Measurements from ENCODE around the gene GLDC.
"Not testable (repeated sequence)": the region's sequence is repeated elsewhere in the genome, so short reads cannot be mapped to it uniquely, and the experiment has no call there.

The GLDC gene

DNA sequence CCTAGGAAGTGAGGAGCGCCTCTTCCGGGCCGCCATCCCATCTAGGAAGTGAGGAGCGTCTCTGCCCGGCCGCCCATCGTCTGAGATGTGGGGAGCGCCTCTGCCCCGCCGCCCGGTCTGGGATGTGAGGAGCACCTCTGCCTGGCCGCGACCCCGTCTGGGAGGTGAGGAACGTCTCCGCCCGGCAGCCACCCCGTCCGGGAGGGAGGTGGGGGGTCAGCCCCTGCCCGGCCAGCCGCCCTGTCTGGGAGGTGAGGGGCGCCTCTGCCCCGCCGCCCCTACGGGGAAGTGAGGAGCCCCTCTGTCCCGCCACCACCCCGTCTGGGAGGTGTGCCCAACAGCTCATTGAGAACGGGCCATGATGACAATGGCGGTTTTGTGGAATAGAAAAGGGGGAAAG is 22.7 kb downstream of the GLDC start:
- DNase-seq (ENCODE audit: low read depth in 2 of 3, low spot score in 2 of 3), result not testable (repeated sequence)

GRCh38 chr9:6620796-6621195 is 24.7 kb downstream of the GLDC start:
- no peak for DNase-seq (ENCODE audit: low read depth in 2 of 3, low spot score in 2 of 3)

- DNase-seq (ENCODE audit: low read depth in 2 of 3, low spot score in 2 of 3), result no peak
Measured at GRCh38 chr9:6620353-6620752, 25.2 kb downstream of the GLDC start.

DNA sequence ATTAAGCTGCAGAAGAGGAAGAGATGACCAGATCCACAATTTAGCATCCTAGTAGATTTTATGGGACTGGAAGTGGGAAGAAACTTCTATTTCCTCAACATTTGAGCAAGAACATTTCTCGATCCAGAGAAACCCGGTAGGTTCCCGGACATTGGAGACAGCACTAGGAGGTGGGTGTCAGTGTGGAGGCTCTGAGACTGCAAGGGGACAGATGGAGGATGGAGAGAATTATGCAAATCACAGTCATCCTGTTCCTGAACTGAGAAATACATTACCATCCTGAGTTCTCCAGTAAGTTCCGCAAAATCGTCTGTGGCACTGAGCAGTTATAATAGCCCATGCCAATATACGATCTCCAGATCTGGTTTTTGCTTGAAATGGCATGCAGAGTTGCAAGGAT is 25.6 kb downstream of the GLDC start:
- no peak for DNase-seq (ENCODE audit: low read depth in 2 of 3, low spot score in 2 of 3)

DNA sequence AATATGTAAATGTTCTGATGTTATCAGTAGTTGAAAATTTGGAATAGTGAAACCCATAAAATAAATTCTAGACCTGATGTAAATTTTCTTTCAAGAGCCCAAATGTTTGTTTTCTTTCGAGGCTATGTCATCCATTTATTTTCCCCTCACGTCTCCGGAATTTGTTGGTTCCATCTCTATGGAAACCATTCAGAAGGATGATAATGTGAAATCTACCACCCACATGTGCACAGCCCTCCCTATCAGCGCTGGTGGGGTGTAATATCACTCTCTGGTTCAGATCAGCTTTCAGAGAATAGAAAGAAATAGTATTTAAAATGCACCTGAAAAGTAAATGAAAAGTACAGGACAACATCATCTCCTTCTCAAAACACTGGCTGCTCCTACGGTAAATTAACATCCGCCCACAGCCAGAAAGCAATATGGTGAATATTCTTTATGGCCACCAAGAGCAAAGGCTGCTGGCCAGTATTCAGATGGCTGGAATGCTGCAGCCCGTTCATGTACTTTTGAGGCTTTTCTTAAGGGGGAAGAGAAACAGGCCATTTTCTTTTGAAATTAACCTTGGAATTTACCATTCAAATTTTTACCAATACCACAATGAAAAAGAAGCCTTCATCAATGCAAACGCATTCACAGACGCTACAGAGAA is 28.5 kb downstream of the GLDC start:
- no peak for DNase-seq (ENCODE audit: low read depth in 2 of 3, low spot score in 2 of 3)

DNA sequence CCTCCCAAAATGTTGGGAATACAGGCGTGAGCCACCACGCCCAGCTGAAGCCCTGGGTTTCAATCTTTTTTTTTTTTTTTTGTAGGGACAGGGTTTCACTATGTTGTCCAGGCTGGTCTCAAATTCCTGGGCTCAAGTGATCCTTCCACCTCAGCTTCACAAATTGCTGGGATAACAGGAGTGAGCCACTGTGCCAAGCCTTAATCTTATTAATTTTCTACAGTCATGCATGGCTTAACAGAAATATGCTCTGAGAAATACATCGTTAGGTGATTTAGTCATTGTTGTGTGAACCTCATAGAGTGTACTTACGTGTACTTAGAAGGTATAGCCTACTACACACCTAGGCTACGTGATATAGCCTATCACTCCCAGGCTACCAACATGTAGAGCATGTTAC is 31.0 kb downstream of the GLDC start:
- DNase-seq (ENCODE audit: low read depth in 2 of 3, low spot score in 2 of 3), result no peak

GRCh38 chr9:6611865-6612264 is 33.7 kb downstream of the GLDC start:
- no peak for DNase-seq (ENCODE audit: low read depth in 2 of 3, low spot score in 2 of 3)

GRCh38 chr9:6610073-6610472 is 35.5 kb downstream of the GLDC start:
- DNase-seq (ENCODE audit: low read depth in 2 of 3, low spot score in 2 of 3), result no peak

DNA sequence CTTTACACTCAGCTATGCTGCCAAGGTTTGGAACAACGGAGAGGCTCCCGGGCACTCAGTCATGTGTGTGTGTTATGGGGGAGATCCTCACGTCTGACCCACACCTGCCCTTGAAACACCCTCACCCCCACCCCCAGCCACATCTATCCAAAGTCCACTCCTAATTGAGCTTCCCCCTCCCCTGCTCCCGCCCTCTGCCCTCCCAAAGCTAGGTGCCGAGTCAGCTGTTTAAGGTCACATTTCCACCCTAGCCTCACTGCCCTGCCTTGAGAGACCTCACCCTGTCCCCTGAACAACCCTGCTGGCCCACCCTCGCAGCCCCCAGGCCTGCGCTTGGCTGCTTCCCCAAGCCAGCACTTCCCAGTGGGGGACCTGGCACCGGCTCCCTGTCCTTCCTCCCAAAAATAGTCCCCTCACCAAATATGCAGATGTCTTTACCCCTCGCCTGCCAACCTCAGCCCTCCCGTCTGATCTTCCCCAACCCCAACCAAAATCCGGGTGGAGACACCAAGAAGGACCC is 36.0 kb downstream of the GLDC start:
- no peak for DNase-seq (ENCODE audit: low read depth in 2 of 3, low spot score in 2 of 3)

- DNase-seq (ENCODE audit: low read depth in 2 of 3, low spot score in 2 of 3), result no peak
Measured at GRCh38 chr9:6605202-6605601, 40.3 kb downstream of the GLDC start.

- DNase-seq (ENCODE audit: low read depth in 2 of 3, low spot score in 2 of 3), result no peak
Measured at GRCh38 chr9:6600426-6600825, 45.1 kb downstream of the GLDC start.

DNA sequence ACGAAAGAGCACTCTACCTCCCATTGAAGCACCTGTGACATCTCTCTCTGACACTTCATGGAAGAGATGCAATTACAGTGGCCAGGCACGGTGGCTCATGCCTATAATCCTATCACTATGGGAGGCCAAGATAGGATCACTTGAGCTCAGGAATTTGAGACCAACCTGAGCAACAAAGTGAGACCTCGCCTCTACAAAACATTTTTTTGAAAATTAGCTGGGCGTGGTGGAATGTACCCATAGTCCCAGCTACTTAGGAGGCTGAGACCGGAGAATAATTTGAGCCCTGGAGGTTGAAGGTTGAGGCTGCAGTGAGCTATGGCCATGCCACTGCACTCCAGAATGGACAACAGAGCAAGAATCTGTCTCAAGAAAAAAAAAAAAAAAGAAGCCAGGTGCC is 45.5 kb downstream of the GLDC start:
- no peak for DNase-seq (ENCODE audit: low read depth in 2 of 3, low spot score in 2 of 3)

DNA sequence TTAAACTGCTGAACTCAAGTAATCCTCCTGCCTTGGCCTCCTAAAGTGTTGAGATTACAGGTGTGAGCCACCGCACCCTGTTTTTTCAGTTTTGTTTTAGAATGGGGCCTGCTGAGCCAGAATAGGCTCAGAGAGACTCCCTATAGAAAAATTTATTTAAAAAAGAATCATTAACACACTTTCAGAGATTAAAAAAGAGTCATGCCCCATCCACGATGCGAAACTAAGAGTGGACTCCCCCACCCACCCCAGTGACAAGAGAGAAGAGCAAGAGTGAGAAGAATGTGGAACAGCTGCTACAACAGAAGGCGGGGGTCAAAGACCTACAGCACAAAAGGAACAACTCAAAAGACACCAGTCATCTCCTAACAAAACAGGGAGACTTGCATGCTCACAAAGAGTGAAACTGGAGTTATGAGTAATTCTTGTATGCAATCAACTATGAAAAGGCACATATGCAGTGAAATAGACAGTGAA is 47.2 kb downstream of the GLDC start:
- DNase-seq (ENCODE audit: low read depth in 2 of 3, low spot score in 2 of 3), result no peak

GRCh38 chr9:6592791-6593190 is 52.7 kb downstream of the GLDC start:
- no peak for DNase-seq (ENCODE audit: low read depth in 2 of 3, low spot score in 2 of 3)

GRCh38 chr9:6592231-6592630 is 53.3 kb downstream of the GLDC start:
- DNase-seq (ENCODE audit: low read depth in 2 of 3, low spot score in 2 of 3), result no peak

GRCh38 chr9:6590772-6591384 is 54.7 kb downstream of the GLDC start:
- no peak for DNase-seq (ENCODE audit: low read depth in 2 of 3, low spot score in 2 of 3)

GRCh38 chr9:6590334-6590733 is 55.2 kb downstream of the GLDC start:
- no peak for DNase-seq (ENCODE audit: low read depth in 2 of 3, low spot score in 2 of 3)

GRCh38 chr9:6584881-6585597 is 60.5 kb downstream of the GLDC start:
- DNase-seq (ENCODE audit: low read depth in 2 of 3, low spot score in 2 of 3), result no peak

DNA sequence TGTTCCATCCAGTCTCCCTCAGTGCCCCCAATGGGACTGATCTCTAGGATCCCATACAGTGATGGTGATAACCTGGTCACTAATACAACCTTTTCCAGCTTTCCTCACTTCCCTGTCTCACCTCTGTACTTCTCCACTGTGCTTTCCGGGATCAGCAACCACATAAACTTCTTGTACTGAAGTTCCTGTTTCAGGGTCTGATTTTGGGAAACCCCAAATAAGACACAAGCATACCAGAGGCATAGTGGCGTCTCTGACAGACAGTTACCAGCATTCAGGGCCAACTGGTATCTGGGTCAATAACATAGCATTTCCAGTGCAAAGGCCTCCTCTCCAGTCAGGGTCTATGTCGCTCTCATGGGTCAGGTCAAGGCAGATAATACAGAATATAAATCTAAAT is 64.3 kb downstream of the GLDC start:
- no peak for DNase-seq (ENCODE audit: low read depth in 2 of 3, low spot score in 2 of 3)

- no peak for DNase-seq (ENCODE audit: low read depth in 2 of 3, low spot score in 2 of 3)
Measured at GRCh38 chr9:6579613-6580012, 65.9 kb downstream of the GLDC start.

- no peak for DNase-seq (ENCODE audit: low read depth in 2 of 3, low spot score in 2 of 3)
Measured at GRCh38 chr9:6576987-6577386, 68.5 kb downstream of the GLDC start.

GRCh38 chr9:6575324-6576034 is 70.0 kb downstream of the GLDC start:
- DNase-seq (ENCODE audit: low read depth in 2 of 3, low spot score in 2 of 3), result no peak
